ENCODE measurements around the gene FMC1.
A peak's percentile ranks its signal among the peaks of the same experiment; 100 is the strongest.

Gene FMC1

GRCh38 chr7:139341776-139342226 lies 664 bp downstream of the FMC1 start:
- no peak for TF ChIP-seq ZFX (IDR thresholded peaks at IDR 0.05; ENCODE audit: borderline replicate concordance)
- no peak for TF ChIP-seq CTCF (IDR thresholded peaks at IDR 0.05)
- peak overlapping the region; percentile 99 for H3K27ac ChIP-seq

- no peak for TF ChIP-seq CTCF (IDR thresholded peaks at IDR 0.05)
- TF ChIP-seq ZFX (IDR thresholded peaks at IDR 0.05; ENCODE audit: borderline replicate concordance) = no peak
- no peak overlapping the region for H3K27ac ChIP-seq
Measured at GRCh38 chr7:139345042-139345441, 3.9 kb downstream of the FMC1 start.

GRCh38 chr7:139351027-139351426 lies 9.9 kb downstream of the FMC1 start:
- H3K27ac ChIP-seq = no peak overlapping the region
- TF ChIP-seq ZFX (IDR thresholded peaks at IDR 0.05; ENCODE audit: borderline replicate concordance) = no peak
- no peak for TF ChIP-seq CTCF (IDR thresholded peaks at IDR 0.05)

GRCh38 chr7:139354729-139355128 lies 13.6 kb downstream of the FMC1 start:
- no peak for TF ChIP-seq ZFX (IDR thresholded peaks at IDR 0.05; ENCODE audit: borderline replicate concordance)
- TF ChIP-seq CTCF (IDR thresholded peaks at IDR 0.05) = peak; percentile 35
- H3K27ac ChIP-seq = peak overlapping the region; percentile 33; the same call in 1 of the 2 replicates

- TF ChIP-seq ZFX (IDR thresholded peaks at IDR 0.05; ENCODE audit: borderline replicate concordance) = no peak
- no peak for TF ChIP-seq CTCF (IDR thresholded peaks at IDR 0.05)
- peak overlapping the region; percentile 33 for H3K27ac ChIP-seq
Measured at GRCh38 chr7:139355320-139355719, 14.2 kb downstream of the FMC1 start.

- H3K27ac ChIP-seq = peak overlapping the region; percentile 99
Measured at GRCh38 chr7:139357729-139358506, 16.8 kb downstream of the FMC1 start.

- TF ChIP-seq CTCF (IDR thresholded peaks at IDR 0.05) = no peak
- TF ChIP-seq ZFX (IDR thresholded peaks at IDR 0.05; ENCODE audit: borderline replicate concordance) = no peak
Measured at GRCh38 chr7:139358541-139359365, 17.6 kb downstream of the FMC1 start.

More at GRCh38 chr7:139358541-139359365, 17.6 kb downstream of the FMC1 start:
- H3K27ac ChIP-seq = peak overlapping the region; percentile 99
